ENCODE results near the gene TSHZ1.

DNA sequence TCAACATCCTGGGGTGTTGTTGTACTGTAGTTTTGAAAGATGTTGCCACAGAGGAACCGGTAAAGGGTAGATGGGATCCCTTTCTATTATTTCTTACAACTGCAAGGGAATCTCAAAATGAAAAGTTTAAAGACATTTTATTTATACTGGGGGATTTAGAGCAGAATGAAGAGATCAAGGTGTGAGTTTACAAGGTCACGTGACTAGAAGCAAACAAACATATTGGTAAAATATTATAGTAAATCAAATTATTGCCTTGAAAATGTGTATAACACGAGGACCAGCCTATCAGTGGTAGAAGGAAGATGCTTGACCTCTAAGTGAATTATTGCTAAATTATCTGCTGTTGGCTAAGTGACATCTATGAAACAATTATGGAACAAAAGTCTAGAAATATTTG, 119.7 kb downstream of the TSHZ1 start:
- TF ChIP-seq, protein P1, sequence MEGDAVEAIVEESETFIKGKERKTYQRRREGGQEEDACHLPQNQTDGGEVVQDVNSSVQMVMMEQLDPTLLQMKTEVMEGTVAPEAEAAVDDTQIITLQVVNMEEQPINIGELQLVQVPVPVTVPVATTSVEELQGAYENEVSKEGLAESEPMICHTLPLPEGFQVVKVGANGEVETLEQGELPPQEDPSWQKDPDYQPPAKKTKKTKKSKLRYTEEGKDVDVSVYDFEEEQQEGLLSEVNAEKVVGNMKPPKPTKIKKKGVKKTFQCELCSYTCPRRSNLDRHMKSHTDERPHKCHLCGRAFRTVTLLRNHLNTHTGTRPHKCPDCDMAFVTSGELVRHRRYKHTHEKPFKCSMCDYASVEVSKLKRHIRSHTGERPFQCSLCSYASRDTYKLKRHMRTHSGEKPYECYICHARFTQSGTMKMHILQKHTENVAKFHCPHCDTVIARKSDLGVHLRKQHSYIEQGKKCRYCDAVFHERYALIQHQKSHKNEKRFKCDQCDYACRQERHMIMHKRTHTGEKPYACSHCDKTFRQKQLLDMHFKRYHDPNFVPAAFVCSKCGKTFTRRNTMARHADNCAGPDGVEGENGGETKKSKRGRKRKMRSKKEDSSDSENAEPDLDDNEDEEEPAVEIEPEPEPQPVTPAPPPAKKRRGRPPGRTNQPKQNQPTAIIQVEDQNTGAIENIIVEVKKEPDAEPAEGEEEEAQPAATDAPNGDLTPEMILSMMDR (IDR thresholded peaks at IDR 0.05; ENCODE audit: low read depth, low read length), result no peak
- TF ChIP-seq MYC (IDR thresholded peaks at IDR 0.05; ENCODE audit: low read depth, low read length), result no peak
- TF ChIP-seq POLR2A (IDR thresholded peaks at IDR 0.05; ENCODE audit: extremely low read depth, insufficient read length), result no peak
